SK-N-SH (cell line): ENCODE results near the gene TNNT2. TPM values are rescaled to one million over a fixed set of nuclear protein-coding genes. Genes with fewer than 3 reads are reported as not detected.

ENCODE experiments used
- CTCF ChIA-PET: fragments of 300-600, 350-600 bp; formaldehyde crosslinking; extraction: SDS; loops from one replicate; lab custom pipeline; 2021; lab: Yijun Ruan, JAX
- POLR2A ChIA-PET: fragments of 350-600 bp; sonication (Branson Sonifier 250); formaldehyde crosslinking; extraction: SDS; loops from one replicate; lab custom pipeline; 2020; ENCODE audit warnings: antibody characterized with exemption, inconsistent platforms; lab: Yijun Ruan, JAX
- DNase-seq: peaks from one replicate; pipeline ENCODE4 v3.0.0; 2012
- H2AFZ ChIP-seq: fragments of 200-600 bp; sonication (generic); 2 replicates; pipeline ENCODE4 v1.8.1; 2016; ENCODE audit warnings: antibody characterized with exemption, mild to moderate bottlenecking, low read depth
- H3F3A ChIP-seq: fragments of 200-600 bp; sonication (generic); replicated peaks from 2 replicates; pipeline ENCODE3; 2016; ENCODE audit warnings: antibody characterized with exemption, mild to moderate bottlenecking; ENCODE audit not compliant: insufficient read depth
- H3K27ac ChIP-seq, 2 experiments: fragments of 200-500 bp in 1 of 2; fragments of 200-600 bp in 1 of 2; sonication (Bioruptor generic) in 1 of 2; sonication (generic), shearing (Covaris generic) in 1 of 2; 2 replicates each; pipeline versions ENCODE4 v1.5.1 to v1.6.1; 2014 to 2016; ENCODE audit warnings: low read depth in 2 of 2, inconsistent platforms in 1 of 2, low read length in 1 of 2, mild to moderate bottlenecking in 1 of 2, mixed read lengths in 1 of 2
- H3K27me3 ChIP-seq: fragments of 200-600 bp; sonication (generic), shearing (Covaris generic); 2 replicates; pipeline ENCODE4 v1.6.1; 2016; ENCODE audit warnings: mixed run types; ENCODE audit not compliant: insufficient read depth
- H3K36me3 ChIP-seq, 2 experiments: fragments of 200-500 bp in 1 of 2; fragments of 200-600 bp in 1 of 2; sonication (Bioruptor generic) in 1 of 2; sonication (generic) in 1 of 2; replicated peaks in 1 of 2; 2 replicates each; pipeline versions ENCODE3 to v1.5.1; 2014 to 2016; ENCODE audit warnings: low read length in 1 of 2, mild to moderate bottlenecking in 1 of 2; ENCODE audit not compliant: insufficient read depth in 2 of 2, control insufficient read depth in 1 of 2
- H3K4me1 ChIP-seq, 2 experiments: fragments of 200-500 bp in 1 of 2; fragments of 200-600 bp in 1 of 2; sonication (Bioruptor generic) in 1 of 2; sonication (generic), shearing (Covaris generic) in 1 of 2; 2 replicates each; pipeline versions ENCODE4 v1.5.1 to v1.6.1; 2014 to 2016; ENCODE audit warnings: low read depth in 1 of 2, low read length in 1 of 2, mixed run types in 1 of 2; ENCODE audit not compliant: insufficient read depth in 2 of 2, control insufficient read depth in 1 of 2
- H3K4me2 ChIP-seq: fragments of 200-600 bp; sonication (generic), shearing (Covaris generic); 2 replicates; pipeline ENCODE4 v1.6.1; 2017; ENCODE audit warnings: mixed run types
- H3K4me3 ChIP-seq, 2 experiments: fragments of 200-500 bp in 1 of 2; fragments of 200-600 bp in 1 of 2; sonication (Bioruptor generic) in 1 of 2; sonication (generic), shearing (Covaris generic) in 1 of 2; 2 replicates each; pipeline versions ENCODE4 v1.5.1 to v1.8.1; 2014 to 2016; ENCODE audit warnings: low read depth in 2 of 2, inconsistent platforms in 1 of 2, low read length in 1 of 2, mild to moderate bottlenecking in 1 of 2, mixed read lengths in 1 of 2, moderate library complexity in 1 of 2
- H3K79me2 ChIP-seq: fragments of 200-600 bp; sonication (generic); 2 replicates; pipeline ENCODE4 v1.8.1; 2017; ENCODE audit warnings: mild to moderate bottlenecking; ENCODE audit not compliant: insufficient read depth
- H3K9ac ChIP-seq: fragments of 200-600 bp; sonication (generic); 2 replicates; pipeline ENCODE4 v1.6.1; 2017; ENCODE audit warnings: mixed run types
- H3K9me2 ChIP-seq: fragments of 200-600 bp; sonication (generic); 2 replicates; pipeline ENCODE4 v1.6.1; 2017; ENCODE audit warnings: mixed run types
- H3K9me3 ChIP-seq: fragments of 200-600 bp; sonication (generic); 2 replicates; pipeline ENCODE4 v1.6.1; 2017; ENCODE audit warnings: mixed run types, mild to moderate bottlenecking, moderate library complexity
- H4K20me1 ChIP-seq: fragments of 200-600 bp; sonication (generic); 2 replicates; pipeline ENCODE4 v1.6.1; 2017; ENCODE audit warnings: mild to moderate bottlenecking, mixed run types; ENCODE audit not compliant: insufficient read depth
- MEF2A ChIP-seq: IDR thresholded peaks from 2 replicates; pipeline ENCODE4 v1.4.0; 2012; ENCODE audit warnings: low read depth, borderline replicate concordance
- POLR2AphosphoS5 ChIP-seq: IDR thresholded peaks from 2 replicates; pipeline ENCODE4 v1.6.1; 2012; ENCODE audit warnings: low read depth, low read length
- RAD21 ChIP-seq: IDR thresholded peaks from 2 replicates; pipeline ENCODE4 v1.6.1; 2012; ENCODE audit warnings: mild to moderate bottlenecking, low read length
- TAF1 ChIP-seq: IDR thresholded peaks from 2 replicates; pipeline ENCODE4 v1.6.1; 2012; ENCODE audit warnings: low read depth, mild to moderate bottlenecking, low read length, moderate library complexity, borderline replicate concordance
- TEAD4 ChIP-seq: IDR thresholded peaks from 2 replicates; pipeline ENCODE4 v1.4.0; 2012; ENCODE audit warnings: mild to moderate bottlenecking, borderline replicate concordance; ENCODE audit not compliant: insufficient read depth
- WGBS: methylation state at CpG from one replicate; pipeline ENCODE4 v1.1.6; 2017; ENCODE audit warnings: low lambda C conversion rate; 5-methylcytosine and 5-hydroxymethylcytosine counted together
- polyA plus RNA-seq, 3 experiments: library from polyadenylated mRNA; depleted of rRNA; stranded (reverse); fragments of >200 nt; gene quantifications; 2 replicates each; pipeline ENCODE4 v1.2.3, GENCODE V29; 2012
- TF ChIP-seq, protein P1 (sequence below): IDR thresholded peaks from 2 replicates; pipeline ENCODE4 v1.4.0; 2012; ENCODE audit warnings: low read depth, borderline replicate concordance
- TF ChIP-seq, protein P2 (sequence below): IDR thresholded peaks from 2 replicates; pipeline ENCODE4; 2012
- TF ChIP-seq, protein P3 (sequence below): fragments of 150-350 bp; IDR thresholded peaks from 2 replicates; pipeline ENCODE4 v1.6.1; 2017; ENCODE audit warnings: antibody characterized with exemption, low read length, low read depth, borderline replicate concordance
- TF ChIP-seq, protein P4 (sequence below): fragments of 150-350 bp; IDR thresholded peaks from 2 replicates; pipeline ENCODE4 v1.6.1; 2016; ENCODE audit warnings: mild to moderate bottlenecking, low read depth, low read length

The TNNT2 gene
- polyA plus RNA-seq, 1 of the 3 experiments (the other 2 are of a cell fraction), result 0.33 TPM

DNA sequence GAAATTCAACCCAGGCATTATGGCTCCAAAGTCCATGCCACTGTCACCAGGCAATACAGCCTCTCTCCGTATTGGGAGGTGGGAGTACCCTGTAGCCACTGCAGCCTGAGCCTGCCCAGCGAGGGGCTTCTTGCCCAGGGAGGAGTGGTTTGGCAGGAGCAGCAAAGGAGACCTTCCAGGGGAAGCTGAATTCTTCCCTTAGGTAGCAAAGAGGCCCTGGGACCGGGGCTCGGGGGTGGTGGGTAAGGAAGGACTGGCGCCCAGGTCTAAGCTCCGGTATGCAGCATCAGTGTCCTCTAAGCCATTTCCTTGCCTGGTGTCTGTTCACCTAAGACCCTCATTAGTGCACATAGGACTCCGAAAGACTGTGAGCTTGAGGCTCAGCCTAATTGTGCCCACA is 17.0 kb downstream of the TNNT2 start (continued):
- TF ChIP-seq RAD21, result no peak
- TF ChIP-seq, protein P1, sequence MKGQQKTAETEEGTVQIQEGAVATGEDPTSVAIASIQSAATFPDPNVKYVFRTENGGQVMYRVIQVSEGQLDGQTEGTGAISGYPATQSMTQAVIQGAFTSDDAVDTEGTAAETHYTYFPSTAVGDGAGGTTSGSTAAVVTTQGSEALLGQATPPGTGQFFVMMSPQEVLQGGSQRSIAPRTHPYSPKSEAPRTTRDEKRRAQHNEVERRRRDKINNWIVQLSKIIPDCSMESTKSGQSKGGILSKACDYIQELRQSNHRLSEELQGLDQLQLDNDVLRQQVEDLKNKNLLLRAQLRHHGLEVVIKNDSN, result no peak
- TF ChIP-seq TEAD4, result no peak
- TF ChIP-seq, protein P2, sequence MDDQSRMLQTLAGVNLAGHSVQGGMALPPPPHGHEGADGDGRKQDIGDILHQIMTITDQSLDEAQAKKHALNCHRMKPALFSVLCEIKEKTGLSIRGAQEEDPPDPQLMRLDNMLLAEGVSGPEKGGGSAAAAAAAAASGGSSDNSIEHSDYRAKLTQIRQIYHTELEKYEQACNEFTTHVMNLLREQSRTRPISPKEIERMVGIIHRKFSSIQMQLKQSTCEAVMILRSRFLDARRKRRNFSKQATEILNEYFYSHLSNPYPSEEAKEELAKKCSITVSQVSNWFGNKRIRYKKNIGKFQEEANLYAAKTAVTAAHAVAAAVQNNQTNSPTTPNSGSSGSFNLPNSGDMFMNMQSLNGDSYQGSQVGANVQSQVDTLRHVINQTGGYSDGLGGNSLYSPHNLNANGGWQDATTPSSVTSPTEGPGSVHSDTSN, result no peak
- TF ChIP-seq TAF1, result no peak
- TF ChIP-seq MEF2A, result no peak
- TF ChIP-seq, protein P3, sequence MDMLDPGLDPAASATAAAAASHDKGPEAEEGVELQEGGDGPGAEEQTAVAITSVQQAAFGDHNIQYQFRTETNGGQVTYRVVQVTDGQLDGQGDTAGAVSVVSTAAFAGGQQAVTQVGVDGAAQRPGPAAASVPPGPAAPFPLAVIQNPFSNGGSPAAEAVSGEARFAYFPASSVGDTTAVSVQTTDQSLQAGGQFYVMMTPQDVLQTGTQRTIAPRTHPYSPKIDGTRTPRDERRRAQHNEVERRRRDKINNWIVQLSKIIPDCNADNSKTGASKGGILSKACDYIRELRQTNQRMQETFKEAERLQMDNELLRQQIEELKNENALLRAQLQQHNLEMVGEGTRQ, result no peak

DNA sequence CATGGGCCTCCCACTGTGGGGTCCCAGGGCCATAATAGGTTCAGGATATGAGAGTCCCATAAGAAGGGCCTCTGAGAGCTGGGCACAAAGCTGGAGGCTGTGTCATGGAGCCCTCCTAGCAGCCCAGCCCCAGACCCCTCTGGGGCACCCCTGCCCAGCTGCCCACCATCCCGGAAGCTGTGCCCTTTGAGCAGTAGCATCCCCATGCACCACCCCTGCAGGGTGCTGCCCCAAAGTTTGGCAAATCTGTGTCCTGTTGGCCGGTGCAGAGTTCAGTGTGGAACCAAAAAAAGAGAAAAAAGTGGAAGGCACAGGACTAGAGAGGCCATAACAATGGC is 17.6 kb downstream of the TNNT2 start:
- Histone ChIP-seq H3K27me3 (peaks cover 3% of the 10 kb centered on the region; the same call in 1 of the 2 replicates), H2AFZ (no peak overlapping the region), H3K4me2 (no peak overlapping the region), H3K4me3 (no peak overlapping the region), H3K36me3 (no peaks in the 10 kb centered on the region), H3F3A (no peaks in the 10 kb centered on the region), H3K9me3 (no peaks in the 10 kb centered on the region), H3K9me2 (no peaks in the 10 kb centered on the region), H3K4me1 (peaks cover 0 to 5% of the 10 kb centered on the region in 2 experiments; a peak in 1 of 4 replicates), H3K27ac (no peak overlapping the region), H3K9ac (no peak overlapping the region), H3K79me2 (no peaks in the 10 kb centered on the region), H4K20me1 (no peaks in the 10 kb centered on the region)
- WGBS, result 30% methylated on average over 1 of the region's 2 CpGs
- no peak for DNase-seq
- ChIA-PET POLR2A (no interaction called here), CTCF (interaction anchor here (1.1 to 17.5 kb wide), 13 partner anchors 9 to 137 kb away, joined by 3 to 329 read pairs (median 19); no protein-coding TSS in a partner anchor)
- TF ChIP-seq, protein P4, sequence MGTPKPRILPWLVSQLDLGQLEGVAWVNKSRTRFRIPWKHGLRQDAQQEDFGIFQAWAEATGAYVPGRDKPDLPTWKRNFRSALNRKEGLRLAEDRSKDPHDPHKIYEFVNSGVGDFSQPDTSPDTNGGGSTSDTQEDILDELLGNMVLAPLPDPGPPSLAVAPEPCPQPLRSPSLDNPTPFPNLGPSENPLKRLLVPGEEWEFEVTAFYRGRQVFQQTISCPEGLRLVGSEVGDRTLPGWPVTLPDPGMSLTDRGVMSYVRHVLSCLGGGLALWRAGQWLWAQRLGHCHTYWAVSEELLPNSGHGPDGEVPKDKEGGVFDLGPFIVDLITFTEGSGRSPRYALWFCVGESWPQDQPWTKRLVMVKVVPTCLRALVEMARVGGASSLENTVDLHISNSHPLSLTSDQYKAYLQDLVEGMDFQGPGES, result no peak
- TF ChIP-seq, protein P3, result no peak
- TF ChIP-seq POLR2AphosphoS5, result no peak
